Fibroblast of villous mesenchyme (primary cell): Measurements from ENCODE around the gene MYO1E. TPM values are rescaled to one million over a fixed set of nuclear protein-coding genes. Genes with fewer than 3 reads are reported as not detected.
A peak's percentile ranks its signal among the peaks of the same experiment; 100 is the strongest.

ENCODE experiments used
- DNase-seq: peaks from one replicate; pipeline ENCODE4 v3.0.0-alpha.2; 2010; ENCODE audit warnings: low read depth
- H3K4me3 ChIP-seq: 2 replicates; pipeline ENCODE4 v1.5.1; 2011; ENCODE audit warnings: low read depth, mild to moderate bottlenecking, low read length
- total RNA-seq: library from RNA; depleted of rRNA; stranded (reverse); fragments of >200 nt; gene quantifications from 2 replicates; pipeline ENCODE4 v1.2.3, GENCODE V29; 2012
- TF ChIP-seq, protein P1 (sequence below): IDR thresholded peaks from 2 replicates; pipeline ENCODE4 v1.5.1; 2012; ENCODE audit warnings: low read depth, mild to moderate bottlenecking, low read length; ENCODE audit not compliant: insufficient read depth

Gene MYO1E
- total RNA-seq, 1 donor, result 107 TPM

DNA sequence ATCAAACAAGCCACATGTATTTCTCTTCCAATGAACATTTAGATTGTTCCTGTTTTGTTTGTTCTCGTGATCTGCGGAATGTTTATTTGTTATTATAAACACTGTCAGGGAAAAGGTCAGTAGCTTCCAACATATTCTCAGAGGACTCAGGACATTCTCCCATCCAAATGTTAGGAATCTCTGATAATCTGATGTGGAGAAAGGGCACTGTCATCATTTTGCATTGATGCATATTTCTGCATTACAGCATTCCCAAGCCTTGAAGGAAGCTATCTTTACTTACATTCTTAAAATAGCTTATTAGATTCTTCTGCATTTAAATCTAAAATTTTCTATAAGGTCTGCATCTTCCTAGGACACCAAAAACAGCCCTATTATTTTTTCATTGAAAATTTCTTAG is 10.3 kb downstream of the MYO1E start:
- no peak for DNase-seq
- TF ChIP-seq, protein P1, sequence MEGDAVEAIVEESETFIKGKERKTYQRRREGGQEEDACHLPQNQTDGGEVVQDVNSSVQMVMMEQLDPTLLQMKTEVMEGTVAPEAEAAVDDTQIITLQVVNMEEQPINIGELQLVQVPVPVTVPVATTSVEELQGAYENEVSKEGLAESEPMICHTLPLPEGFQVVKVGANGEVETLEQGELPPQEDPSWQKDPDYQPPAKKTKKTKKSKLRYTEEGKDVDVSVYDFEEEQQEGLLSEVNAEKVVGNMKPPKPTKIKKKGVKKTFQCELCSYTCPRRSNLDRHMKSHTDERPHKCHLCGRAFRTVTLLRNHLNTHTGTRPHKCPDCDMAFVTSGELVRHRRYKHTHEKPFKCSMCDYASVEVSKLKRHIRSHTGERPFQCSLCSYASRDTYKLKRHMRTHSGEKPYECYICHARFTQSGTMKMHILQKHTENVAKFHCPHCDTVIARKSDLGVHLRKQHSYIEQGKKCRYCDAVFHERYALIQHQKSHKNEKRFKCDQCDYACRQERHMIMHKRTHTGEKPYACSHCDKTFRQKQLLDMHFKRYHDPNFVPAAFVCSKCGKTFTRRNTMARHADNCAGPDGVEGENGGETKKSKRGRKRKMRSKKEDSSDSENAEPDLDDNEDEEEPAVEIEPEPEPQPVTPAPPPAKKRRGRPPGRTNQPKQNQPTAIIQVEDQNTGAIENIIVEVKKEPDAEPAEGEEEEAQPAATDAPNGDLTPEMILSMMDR, result no peak
- H3K4me3 ChIP-seq, result no peak overlapping the region

DNA sequence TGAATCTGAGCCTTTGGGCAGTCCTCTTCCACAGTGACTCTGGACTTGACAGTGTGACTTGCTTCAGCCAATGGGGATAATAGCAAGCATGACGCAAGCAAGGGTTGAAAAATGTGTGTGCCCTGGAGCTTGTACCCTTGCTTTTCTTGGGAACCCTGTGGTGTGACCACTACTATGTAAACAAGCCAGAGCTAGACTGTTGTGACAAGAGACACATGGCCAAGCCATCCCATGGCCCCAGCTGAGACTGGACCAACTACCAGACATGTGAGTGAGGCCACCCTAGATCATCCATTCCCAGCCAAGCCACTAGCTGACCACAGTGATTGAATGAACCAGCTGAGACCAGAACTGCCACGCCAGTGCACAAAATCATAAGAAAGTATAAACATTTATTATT is 11.8 kb downstream of the MYO1E start:
- no peak overlapping the region for H3K4me3 ChIP-seq
- peak; percentile 69 for DNase-seq
- TF ChIP-seq, protein P1, result no peak

DNA sequence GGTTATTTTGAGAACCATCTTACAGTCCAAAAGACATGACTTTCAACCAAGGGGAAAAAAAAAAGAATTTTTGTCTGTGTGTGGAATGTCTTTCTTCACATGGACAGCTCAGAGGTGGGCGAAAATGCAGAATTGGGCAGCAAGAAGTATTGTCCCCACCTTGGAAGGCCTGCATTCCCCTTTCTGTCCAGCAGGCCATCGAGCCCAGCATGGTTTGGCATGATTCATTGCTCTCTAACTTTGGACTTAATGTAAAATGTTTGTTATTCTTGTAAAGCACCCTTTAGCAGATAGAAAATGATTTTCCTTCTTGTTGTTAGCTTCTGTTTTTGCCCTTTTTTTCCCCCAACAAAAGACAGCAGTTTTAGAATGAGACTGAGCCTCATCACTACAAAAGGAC is 12.4 kb downstream of the MYO1E start:
- TF ChIP-seq, protein P1, result peak; percentile 37
- no peak overlapping the region for H3K4me3 ChIP-seq
- no peak for DNase-seq

DNA sequence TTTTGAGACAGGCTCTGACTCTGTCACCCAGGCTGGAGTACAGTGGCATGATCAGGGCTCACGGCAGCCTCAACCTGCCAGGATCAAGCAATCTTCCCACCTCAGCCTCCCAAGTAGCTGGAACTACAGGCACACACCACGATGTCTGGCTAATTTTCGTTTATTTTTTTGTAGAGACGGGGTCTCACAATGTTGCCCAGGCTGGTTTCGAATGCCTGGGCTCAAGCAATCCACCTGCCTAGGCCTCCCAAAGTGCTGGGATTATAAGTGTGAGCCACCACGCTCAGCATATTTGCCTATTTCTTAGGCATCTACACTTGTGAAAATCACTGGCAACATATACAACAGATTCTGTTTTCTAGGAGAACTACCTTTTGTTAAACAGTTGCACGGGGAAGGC is 16.9 kb downstream of the MYO1E start:
- no peak overlapping the region for H3K4me3 ChIP-seq
- DNase-seq, result no peak
- TF ChIP-seq, protein P1, result no peak

DNA sequence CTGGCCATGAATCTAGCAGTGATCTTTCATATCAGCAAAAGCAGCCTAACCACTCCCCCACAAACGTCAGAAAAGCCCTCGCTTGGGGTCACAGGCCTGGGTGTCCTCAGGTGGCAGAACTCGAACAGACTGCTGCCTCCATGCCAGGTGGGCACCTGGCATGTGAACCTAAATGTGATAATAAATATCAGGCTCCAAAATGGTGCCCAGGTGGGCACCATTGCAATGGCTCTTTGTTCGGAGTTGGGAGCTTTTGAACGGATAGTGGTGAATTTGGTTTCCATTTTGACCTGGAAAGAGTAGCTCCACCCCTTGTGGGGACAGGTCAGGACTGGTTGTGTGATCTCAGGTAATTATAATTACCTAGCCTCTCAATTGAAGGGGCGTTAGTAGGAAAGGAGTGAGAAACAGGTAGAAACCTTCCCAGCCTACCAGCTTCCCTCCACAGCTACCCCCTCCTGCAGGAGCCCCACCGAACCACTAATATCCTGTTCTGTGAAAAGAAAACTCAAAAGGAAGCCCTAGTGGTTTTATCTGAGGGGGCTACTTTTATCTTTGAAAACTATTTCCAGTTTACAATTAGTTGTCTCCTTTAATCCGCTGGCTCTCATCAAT is 18.1 kb downstream of the MYO1E start:
- TF ChIP-seq, protein P1, result no peak
- H3K4me3 ChIP-seq, result no peak overlapping the region
- DNase-seq, result no peak

DNA sequence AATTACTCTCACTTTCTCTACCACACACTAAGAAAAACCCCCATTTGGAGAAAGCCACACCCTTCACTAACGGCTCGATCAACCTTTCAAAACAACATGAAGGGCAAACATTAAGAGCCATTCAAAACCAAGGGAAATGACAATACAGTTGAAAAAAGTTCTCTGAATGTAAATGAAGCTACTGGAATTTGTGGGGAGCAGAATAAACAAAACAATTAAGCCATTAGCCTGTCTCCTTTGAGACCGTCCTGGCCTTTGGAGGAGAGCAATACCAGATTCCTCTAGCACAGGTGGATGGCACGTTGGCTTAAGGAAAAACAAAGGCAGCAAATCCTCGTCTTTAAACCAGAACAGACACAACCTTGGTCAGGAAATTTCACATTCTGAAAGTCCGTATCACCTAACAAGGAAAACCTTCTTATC is 18.7 kb downstream of the MYO1E start:
- TF ChIP-seq, protein P1, result no peak
- no peak for DNase-seq
- H3K4me3 ChIP-seq, result no peak overlapping the region

DNA sequence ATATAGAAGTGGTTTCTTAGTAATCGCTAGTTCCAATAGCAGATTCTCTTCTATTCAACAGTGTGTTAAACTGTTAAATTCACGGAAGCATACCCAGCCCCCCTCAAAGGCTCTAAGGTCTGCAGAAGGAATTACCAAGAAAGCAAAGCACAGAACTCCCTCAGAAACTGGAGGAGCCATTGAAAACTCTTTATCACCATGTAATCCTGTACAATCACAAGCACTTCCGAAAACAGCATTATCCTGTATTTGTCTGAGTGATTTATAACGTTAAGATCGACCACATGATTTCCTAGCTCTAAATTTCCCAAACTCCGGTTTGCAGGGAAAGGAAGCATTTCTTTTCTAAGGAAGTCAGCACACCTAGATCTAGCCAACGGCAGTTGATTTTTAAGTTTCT is 20.0 kb downstream of the MYO1E start:
- no peak for DNase-seq
- no peak overlapping the region for H3K4me3 ChIP-seq
- TF ChIP-seq, protein P1, result no peak
